MM.1S (cell line): ENCODE measurements around the gene ODF2L.

ENCODE experiments used
- DNase-seq: peaks from one replicate; pipeline ENCODE4 v3.0.0-alpha.2; 2015
- H2AFZ ChIP-seq: fragments of 300-600 bp; sonication (generic); 2 replicates; pipeline ENCODE4 v1.6.0; 2016; ENCODE audit warnings: antibody characterized with exemption, low read length
- H3F3A ChIP-seq: fragments of 300-600 bp; sonication (generic); 2 replicates; pipeline ENCODE4 v1.6.1; 2016; ENCODE audit warnings: mild to moderate bottlenecking, antibody characterized with exemption, low read length, moderate library complexity, mixed read lengths; ENCODE audit not compliant: insufficient read depth
- H3K27ac ChIP-seq: fragments of 300-600 bp; sonication (generic); 2 replicates; pipeline ENCODE4 v1.5.1; 2016; ENCODE audit warnings: mild to moderate bottlenecking, low read length
- H3K27me3 ChIP-seq: fragments of 300-600 bp; sonication (generic); replicated peaks from 2 replicates; pipeline ENCODE4 v1.6.0; 2016; ENCODE audit warnings: low read length; ENCODE audit not compliant: insufficient read depth
- H3K36me3 ChIP-seq: fragments of 300-600 bp; sonication (generic); replicated peaks from 2 replicates; pipeline ENCODE4 v1.6.1; 2016; ENCODE audit warnings: mild to moderate bottlenecking, low read length, mixed read lengths; ENCODE audit not compliant: insufficient read depth
- H3K4me1 ChIP-seq: fragments of 300-600 bp; sonication (generic); 2 replicates; pipeline ENCODE4 v1.6.1; 2016; ENCODE audit warnings: low read length, mixed read lengths
- H3K4me2 ChIP-seq: fragments of 300-600 bp; sonication (generic); 2 replicates; pipeline ENCODE4 v1.6.0; 2016; ENCODE audit warnings: low read depth, low read length
- H3K4me3 ChIP-seq: fragments of 300-600 bp; sonication (generic); 2 replicates; pipeline ENCODE4 v1.5.1; 2016; ENCODE audit warnings: low read length, mixed read lengths
- H3K79me2 ChIP-seq: fragments of 300-600 bp; sonication (generic); 2 replicates; pipeline ENCODE4 v1.6.1; 2016; ENCODE audit warnings: mixed run types, low read length, mixed read lengths
- H3K9ac ChIP-seq: fragments of 300-600 bp; sonication (generic); 2 replicates; pipeline ENCODE4 v1.6.1; 2016; ENCODE audit warnings: low read length, mixed read lengths
- H3K9me2 ChIP-seq: fragments of 300-600 bp; sonication (generic); replicated peaks from 2 replicates; pipeline ENCODE4 v1.6.1; 2016; ENCODE audit warnings: mild to moderate bottlenecking, low read length, mixed read lengths; ENCODE audit not compliant: insufficient read depth
- H3K9me3 ChIP-seq: fragments of 300-600 bp; sonication (generic); replicated peaks from 2 replicates; pipeline ENCODE4 v1.6.1; 2016; ENCODE audit warnings: mild to moderate bottlenecking, low read length, mixed read lengths; ENCODE audit not compliant: insufficient read depth
- H4K20me1 ChIP-seq: fragments of 300-600 bp; sonication (generic); 2 replicates; pipeline ENCODE4 v1.6.1; 2016; ENCODE audit warnings: mild to moderate bottlenecking, low read length, moderate library complexity, mixed read lengths; ENCODE audit not compliant: insufficient read depth
- EZH2phosphoT487 ChIP-seq: fragments of 300-600 bp; sonication (generic); IDR thresholded peaks from 2 replicates; pipeline ENCODE4 v1.6.1; 2018; ENCODE audit warnings: antibody characterized with exemption, low read length

The ODF2L gene

GRCh38 chr1:86303041-86303690 lies 93.0 kb downstream of the ODF2L start:
- H3K9ac ChIP-seq = no peak overlapping the region
- no peaks in the 10 kb centered on the region for H3F3A ChIP-seq
- no peaks in the 10 kb centered on the region for H3K9me3 ChIP-seq
- DNase-seq = no peak
- no peaks in the 10 kb centered on the region for H4K20me1 ChIP-seq
- no peaks in the 10 kb centered on the region for H3K4me1 ChIP-seq
- H3K27ac ChIP-seq = no peak overlapping the region
- no peak overlapping the region for H3K4me2 ChIP-seq
- no peak overlapping the region for H2AFZ ChIP-seq
- H3K79me2 ChIP-seq = no peaks in the 10 kb centered on the region
- no peak for TF ChIP-seq EZH2phosphoT487
- H3K36me3 ChIP-seq = no peaks in the 10 kb centered on the region
- no peaks in the 10 kb centered on the region for H3K27me3 ChIP-seq
- no peaks in the 10 kb centered on the region for H3K9me2 ChIP-seq
- H3K4me3 ChIP-seq = no peak overlapping the region
